GM12891 (cell line): Measurements from ENCODE around the gene AVPR2.
A peak's percentile ranks its signal among the peaks of the same experiment; 100 is the strongest.

ENCODE experiments used
- DNase-seq: peaks from one replicate; pipeline ENCODE4 v3.0.0; 2011; ENCODE audit warnings: low spot score; ENCODE audit not compliant: insufficient read length
- FAIRE-seq: peaks from 2 replicates; lab custom pipeline; 2011; peaks lifted over from hg19 to GRCh38; lab: Jason Lieb, UNC
- PAX5 ChIP-seq: IDR thresholded peaks from 2 replicates; pipeline ENCODE4 v1.6.1; 2011; ENCODE audit warnings: low read length, moderate library complexity, mild to moderate bottlenecking; ENCODE audit not compliant: insufficient read depth, severe bottlenecking
- POLR2A ChIP-seq: IDR thresholded peaks from 2 replicates; pipeline ENCODE4 v1.6.1; 2011; ENCODE audit warnings: low read depth, low read length, control low read depth
- POLR2AphosphoS5 ChIP-seq: IDR thresholded peaks from 2 replicates; pipeline ENCODE4 v1.6.1; 2011; ENCODE audit warnings: low read depth, low read length, control low read depth
- POU2F2 ChIP-seq: IDR thresholded peaks from 2 replicates; pipeline ENCODE4 v1.6.1; 2011; ENCODE audit warnings: low read depth, mild to moderate bottlenecking, control low read depth, low read length, moderate library complexity
- SPI1 ChIP-seq: IDR thresholded peaks from 2 replicates; pipeline ENCODE4 v1.6.1; 2011; ENCODE audit warnings: low read depth, low read length, control low read depth
- TAF1 ChIP-seq: IDR thresholded peaks from 2 replicates; pipeline ENCODE4 v1.6.1; 2011; ENCODE audit warnings: low read depth, low read length, control low read depth

The AVPR2 gene

GRCh38 chrX:153913211-153913610 lies 8.7 kb downstream of the AVPR2 start:
- TF ChIP-seq POLR2A (no peak), POU2F2 (no peak), PAX5 (no peak), POLR2AphosphoS5 (no peak), TAF1 (no peak), SPI1 (no peak)
- FAIRE-seq (no peak), DNase-seq (no peak)

GRCh38 chrX:153913701-153914100 lies 9.2 kb downstream of the AVPR2 start:
- no peak for DNase-seq
- no peak for TF ChIP-seq SPI1
- TF ChIP-seq TAF1 = no peak
- no peak for TF ChIP-seq POLR2AphosphoS5
- TF ChIP-seq POLR2A = no peak
- no peak for TF ChIP-seq PAX5
- no peak for TF ChIP-seq POU2F2
- no peak for FAIRE-seq

GRCh38 chrX:153917869-153918268 lies 13.4 kb downstream of the AVPR2 start:
- no peak for FAIRE-seq
- no peak for DNase-seq
- TF ChIP-seq TAF1 = no peak
- no peak for TF ChIP-seq POLR2AphosphoS5
- TF ChIP-seq POLR2A = no peak
- no peak for TF ChIP-seq POU2F2
- TF ChIP-seq PAX5 = no peak
- TF ChIP-seq SPI1 = no peak

GRCh38 chrX:153919281-153919680 lies 14.8 kb downstream of the AVPR2 start:
- TF ChIP-seq PAX5 = no peak
- no peak for TF ChIP-seq POLR2AphosphoS5
- no peak for TF ChIP-seq SPI1
- no peak for TF ChIP-seq POLR2A
- TF ChIP-seq POU2F2 = no peak
- no peak for TF ChIP-seq TAF1
- DNase-seq = no peak
- FAIRE-seq = no peak

GRCh38 chrX:153920546-153920945 lies 16.1 kb downstream of the AVPR2 start:
- DNase-seq (no peak), FAIRE-seq (no peak)
- TF ChIP-seq POLR2AphosphoS5 (no peak), SPI1 (no peak), PAX5 (no peak), TAF1 (no peak), POLR2A (no peak), POU2F2 (no peak)

GRCh38 chrX:153921070-153921469 lies 16.6 kb downstream of the AVPR2 start:
- DNase-seq (no peak), FAIRE-seq (no peak)
- no peak for TF ChIP-seq PAX5
- no peak for TF ChIP-seq TAF1
- no peak for TF ChIP-seq POU2F2
- TF ChIP-seq SPI1 = no peak
- no peak for TF ChIP-seq POLR2AphosphoS5
- no peak for TF ChIP-seq POLR2A

GRCh38 chrX:153921511-153922446 lies 17.3 kb downstream of the AVPR2 start:
- DNase-seq (no peak), FAIRE-seq (peak; percentile 13)
- no peak for TF ChIP-seq TAF1
- no peak for TF ChIP-seq PAX5
- TF ChIP-seq POLR2A = no peak
- no peak for TF ChIP-seq SPI1
- no peak for TF ChIP-seq POU2F2
- TF ChIP-seq POLR2AphosphoS5 = no peak

GRCh38 chrX:153922932-153923857 lies 18.7 kb downstream of the AVPR2 start:
- TF ChIP-seq TAF1 = no peak
- TF ChIP-seq POU2F2 = no peak
- no peak for TF ChIP-seq POLR2AphosphoS5
- no peak for TF ChIP-seq SPI1
- no peak for TF ChIP-seq POLR2A
- DNase-seq (no peak), FAIRE-seq (peak; percentile 94)

GRCh38 chrX:153924149-153924861 lies 19.8 kb downstream of the AVPR2 start:
- DNase-seq (no peak), FAIRE-seq (peak; percentile 98)

GRCh38 chrX:153925387-153925738 lies 20.9 kb downstream of the AVPR2 start:
- FAIRE-seq (peak; percentile 98), DNase-seq (no peak)
- TF ChIP-seq PAX5 (no peak), POLR2A (peak; percentile 82; the same call in 1 of the 2 replicates), TAF1 (peak; percentile 43; the same call in 1 of the 2 replicates), POU2F2 (peak; percentile 53), SPI1 (no peak), POLR2AphosphoS5 (no peak)

More at GRCh38 chrX:153924149-153924861, 19.8 kb downstream of the AVPR2 start:
- TF ChIP-seq SPI1 (peak; percentile 33), TAF1 (no peak)
